RPMI7951 (cell line): ENCODE data around the gene DHRS11. TPM values are rescaled to one million over a fixed set of nuclear protein-coding genes. Genes with fewer than 3 reads are reported as not detected.
A peak's percentile ranks its signal among the peaks of the same experiment; 100 is the strongest.

Experiments used
- DNase-seq: peaks from one replicate; pipeline ENCODE4 v3.0.0-alpha.2; 2012; ENCODE audit warnings: low read depth
- total RNA-seq: library from RNA; depleted of rRNA; stranded (reverse); fragments of >200 nt; shearing (Covaris generic); gene quantifications from 2 replicates; pipeline ENCODE4 v1.2.3, GENCODE V29; 2014

The DHRS11 gene
- total RNA-seq, 1 experiment from 2014 or later = 11.2 TPM

GRCh38 chr17:36614081-36614480 is 22.4 kb downstream of the DHRS11 start:
- no peak for DNase-seq

- no peak for DNase-seq
These were observed 23.3 kb downstream of the DHRS11 start for GRCh38 chr17:36614933-36615332.

GRCh38 chr17:36616061-36617029 is 24.7 kb downstream of the DHRS11 start:
- no peak for DNase-seq

DNA sequence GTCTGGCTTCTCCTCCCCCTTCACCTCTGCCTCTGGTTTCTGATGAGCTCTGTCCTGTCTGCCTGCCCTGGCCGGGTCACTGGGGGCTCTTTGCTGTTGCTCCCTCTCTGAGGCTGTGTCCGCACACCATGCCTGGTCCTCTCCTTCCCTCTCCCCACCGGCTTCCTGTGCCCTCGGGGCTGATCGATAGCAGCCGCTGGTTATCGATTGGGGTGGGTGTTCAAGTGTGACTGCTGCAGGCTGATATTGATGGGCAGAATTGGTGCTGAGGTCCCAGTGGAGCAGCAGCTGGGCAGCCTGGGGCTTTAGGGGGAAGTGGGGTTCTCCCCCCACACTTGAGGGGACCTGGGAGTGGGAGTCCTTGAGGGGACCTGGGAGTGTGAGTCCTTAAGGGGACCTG is 26.1 kb downstream of the DHRS11 start:
- no peak for DNase-seq

GRCh38 chr17:36623281-36623680 is 31.6 kb downstream of the DHRS11 start:
- DNase-seq = no peak

GRCh38 chr17:36625188-36625587 is 33.5 kb downstream of the DHRS11 start:
- no peak for DNase-seq

- DNase-seq = no peak
These were observed 35.4 kb downstream of the DHRS11 start for GRCh38 chr17:36627101-36627500.

DNA sequence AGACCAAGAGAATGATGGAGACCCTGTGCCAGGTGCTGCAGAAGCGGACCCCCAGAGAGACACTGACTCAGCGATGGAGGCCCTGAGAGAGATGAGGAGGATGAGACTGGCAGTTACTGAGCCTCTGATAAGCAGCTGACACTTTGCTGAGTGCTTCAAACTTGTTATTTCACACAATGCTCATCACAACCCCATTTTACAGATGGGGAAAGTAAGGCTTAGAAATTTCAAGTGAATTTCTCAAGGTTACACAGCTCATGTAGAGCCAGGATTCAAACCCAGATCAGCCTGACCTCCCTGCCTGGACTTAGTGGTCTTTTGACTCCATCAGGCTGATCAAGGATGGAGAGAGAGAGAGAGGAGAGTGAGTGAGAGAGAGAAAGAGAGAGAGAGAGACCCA is 36.9 kb downstream of the DHRS11 start:
- DNase-seq = no peak

DNA sequence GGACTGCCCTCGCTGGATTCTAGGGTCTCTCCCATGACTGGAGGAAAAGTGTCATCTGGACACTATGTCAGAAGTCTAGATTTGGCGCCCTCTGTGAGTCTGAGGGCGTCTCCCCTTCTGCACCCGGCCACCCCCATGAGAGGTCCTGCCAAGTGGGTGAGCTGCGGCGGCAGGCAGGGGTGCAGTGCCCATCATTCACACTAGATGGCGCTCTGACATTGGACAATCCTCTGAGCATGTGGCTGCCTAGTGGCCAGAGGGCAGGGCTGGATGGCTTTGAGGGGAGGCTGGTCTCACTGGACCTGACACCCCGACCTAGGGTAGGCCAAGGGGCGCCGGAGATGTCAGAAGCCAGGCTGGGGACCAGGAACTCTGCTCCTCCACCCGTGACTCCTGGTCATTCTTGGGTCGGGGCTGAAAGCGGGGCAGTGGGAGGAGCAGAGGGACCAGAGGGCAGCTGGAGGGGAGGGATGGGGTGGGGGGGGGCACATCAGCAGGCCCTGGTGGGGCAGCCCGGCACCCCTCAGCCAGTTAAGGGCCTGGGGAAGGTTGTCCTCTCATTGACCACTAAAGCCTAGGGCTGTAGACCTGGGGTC is 37.7 kb downstream of the DHRS11 start:
- DNase-seq = peak; percentile 51

GRCh38 chr17:36629970-36630502 is 38.4 kb downstream of the DHRS11 start:
- no peak for DNase-seq

GRCh38 chr17:36631022-36631421 is 39.3 kb downstream of the DHRS11 start:
- no peak for DNase-seq

GRCh38 chr17:36632916-36633771 is 41.5 kb downstream of the DHRS11 start:
- DNase-seq = no peak

DNA sequence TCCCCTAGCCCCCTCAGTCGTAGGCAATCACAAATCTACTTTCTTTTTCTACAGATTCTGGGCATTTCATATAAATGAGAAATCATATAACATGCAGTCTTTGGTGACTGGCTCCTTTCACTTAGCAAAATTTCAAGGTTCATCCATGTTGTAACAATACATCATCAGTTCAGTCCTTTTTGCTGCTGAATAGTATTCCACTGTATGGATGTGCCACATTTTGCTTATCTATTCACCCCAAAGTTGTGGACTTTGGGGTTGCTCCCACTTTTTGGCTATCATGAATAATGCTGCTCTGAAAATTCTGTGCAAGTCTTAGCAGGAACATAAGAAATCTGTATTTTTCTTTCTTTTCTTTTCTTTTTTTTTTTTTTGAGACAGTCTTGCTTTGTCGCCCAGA is 48.7 kb downstream of the DHRS11 start:
- no peak for DNase-seq

DNA sequence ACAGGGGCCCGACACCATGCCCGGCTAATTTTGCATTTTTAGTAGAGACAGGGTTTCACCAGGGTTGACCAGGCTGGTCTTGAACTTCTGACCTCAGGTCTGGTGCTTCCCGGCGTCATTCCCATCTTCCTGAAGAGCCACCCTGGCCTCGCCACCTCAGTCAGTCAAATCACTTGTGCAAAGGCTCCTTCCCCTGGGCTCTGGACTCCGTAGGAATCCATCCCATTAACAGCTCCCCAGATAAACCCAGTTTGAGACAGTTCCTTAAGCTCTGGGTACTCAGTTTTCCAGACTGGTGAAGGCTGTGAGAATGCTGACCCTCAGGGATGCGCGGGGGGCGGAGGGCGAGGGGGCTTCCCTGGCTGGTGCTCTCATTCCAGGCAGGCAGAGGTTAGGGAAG is 49.2 kb downstream of the DHRS11 start:
- no peak for DNase-seq

- no peak for DNase-seq
These were observed 49.7 kb downstream of the DHRS11 start for GRCh38 chr17:36641331-36641876.

GRCh38 chr17:36641877-36642845 is 50.5 kb downstream of the DHRS11 start:
- DNase-seq = no peak

DNA sequence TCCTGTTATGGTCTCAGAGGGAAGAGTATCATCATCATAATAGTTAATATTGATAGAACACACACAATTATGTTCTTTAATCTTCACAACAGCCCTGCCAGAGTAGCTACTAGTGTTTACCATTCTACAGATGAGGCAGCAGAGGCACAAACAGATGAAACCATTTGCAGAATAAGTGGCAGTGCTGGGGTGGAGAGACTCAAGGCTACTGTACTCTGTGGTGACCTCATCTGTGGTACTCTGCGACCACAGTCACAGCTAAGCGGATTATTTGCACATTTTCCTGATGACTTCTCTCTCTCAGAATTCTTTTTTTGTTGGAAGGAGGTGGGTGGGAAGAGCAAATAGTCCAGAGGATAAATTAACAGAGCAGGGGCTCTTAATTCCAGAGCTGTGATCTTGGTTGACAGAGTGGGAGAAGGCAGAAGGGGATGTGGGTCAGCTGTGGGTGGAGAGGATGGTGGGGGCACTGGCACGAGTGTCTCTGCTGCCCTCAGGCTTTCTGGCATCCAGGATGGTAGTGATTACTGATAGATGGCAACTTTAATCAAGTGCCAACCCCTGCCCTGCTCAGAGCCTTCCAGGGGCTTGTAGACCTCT is 51.5 kb downstream of the DHRS11 start:
- no peak for DNase-seq

GRCh38 chr17:36645422-36645821 is 53.7 kb downstream of the DHRS11 start:
- DNase-seq = no peak

DNA sequence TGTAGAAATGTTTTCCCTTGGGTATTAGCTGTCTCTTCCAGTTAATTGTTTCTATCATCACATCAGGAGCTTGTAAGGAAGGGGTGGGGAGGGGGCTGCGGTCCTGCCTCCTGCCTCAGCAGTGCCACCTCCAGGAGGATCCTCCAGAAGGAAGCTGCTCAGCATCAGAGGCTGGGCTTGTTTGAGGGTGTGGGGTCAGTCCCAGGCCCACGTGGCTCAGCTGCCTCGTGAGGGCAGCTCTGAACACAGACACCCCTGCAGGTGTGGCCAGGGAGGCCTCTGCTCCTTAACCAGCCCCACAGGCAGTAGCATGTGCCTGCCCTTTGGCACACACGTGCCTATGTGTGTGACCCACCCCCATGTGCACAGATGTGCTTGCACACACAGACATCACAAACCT is 56.0 kb downstream of the DHRS11 start:
- DNase-seq = no peak
